GM23338 (cell line): ENCODE measurements around the gene GRN. TPM values are rescaled to one million over a fixed set of nuclear protein-coding genes. Genes with fewer than 3 reads are reported as not detected.

Source experiments
- ATAC-seq: fragments of 200-7000 bp; cut with Tn5 transposase; 3 replicates; pipeline ENCODE4 v1.9.1; 2020
- DNase-seq: peaks from one replicate; pipeline ENCODE4 v3.0.0-alpha.2; 2015; ENCODE audit warnings: low spot score
- H2AFZ ChIP-seq: fragments of 200-600 bp; sonication (generic); 2 replicates; pipeline ENCODE4 v1.8.0; 2016; ENCODE audit warnings: antibody characterized with exemption, mild to moderate bottlenecking, moderate library complexity
- H3F3A ChIP-seq: fragments of 200-600 bp; sonication (generic); replicated peaks from 2 replicates; pipeline ENCODE4 v1.8.0; 2017; ENCODE audit warnings: antibody characterized with exemption, mixed run types, low read depth
- H3K27ac ChIP-seq: fragments of 200-600 bp; sonication (generic); 2 replicates; pipeline ENCODE4 v1.6.1; 2016; ENCODE audit warnings: low read depth
- H3K27me3 ChIP-seq: fragments of 200-600 bp; sonication (generic); 2 replicates; pipeline ENCODE4 v1.8.0; 2016; ENCODE audit warnings: mild to moderate bottlenecking, mixed run types, moderate library complexity; ENCODE audit not compliant: insufficient read depth
- H3K36me3 ChIP-seq: fragments of 200-600 bp; sonication (generic); 2 replicates; pipeline ENCODE4 v1.8.0; 2016; ENCODE audit warnings: mild to moderate bottlenecking; ENCODE audit not compliant: insufficient read depth
- H3K4me1 ChIP-seq: fragments of 200-600 bp; sonication (generic); 2 replicates; pipeline ENCODE4 v1.8.0; 2016; ENCODE audit warnings: mild to moderate bottlenecking, moderate library complexity; ENCODE audit not compliant: insufficient read depth
- H3K4me2 ChIP-seq: fragments of 200-600 bp; sonication (generic); 2 replicates; pipeline ENCODE4 v1.7.1; 2017; ENCODE audit warnings: mixed run types
- H3K4me3 ChIP-seq: fragments of 200-600 bp; sonication (generic); 2 replicates; pipeline ENCODE4 v1.6.1; 2016; ENCODE audit warnings: mixed run types
- H3K79me2 ChIP-seq: fragments of 200-600 bp; sonication (generic); replicated peaks from 2 replicates; pipeline ENCODE4 v1.8.0; 2017; ENCODE audit warnings: mild to moderate bottlenecking; ENCODE audit not compliant: insufficient read depth
- H3K9me2 ChIP-seq: fragments of 200-600 bp; sonication (generic); 2 replicates; pipeline ENCODE4 v1.8.0; 2017; ENCODE audit not compliant: insufficient read depth
- H4K20me1 ChIP-seq: fragments of 200-600 bp; sonication (generic); replicated peaks from 2 replicates; pipeline ENCODE4 v1.8.0; 2017; ENCODE audit warnings: mild to moderate bottlenecking; ENCODE audit not compliant: insufficient read depth
- H3K27ac Mint-ChIP-seq: 2 replicates; pipeline ENCODE4 v1.8.0; 2020; ENCODE audit warnings: inconsistent platforms, mild to moderate bottlenecking, moderate library complexity, mixed read lengths
- H3K27me3 Mint-ChIP-seq: 3 replicates; pipeline ENCODE4 v1.8.0; 2022; ENCODE audit warnings: low read depth, mild to moderate bottlenecking, moderate library complexity, mixed read lengths, inconsistent platforms; ENCODE audit not compliant: insufficient read depth, poor library complexity
- H3K36me3 Mint-ChIP-seq: 3 replicates; pipeline ENCODE4 v1.8.0; 2021; ENCODE audit warnings: low read depth, mild to moderate bottlenecking, inconsistent platforms, moderate library complexity, mixed read lengths
- H3K4me1 Mint-ChIP-seq: 3 replicates; pipeline ENCODE4 v1.8.0; 2020; ENCODE audit warnings: mild to moderate bottlenecking, inconsistent platforms, mixed read lengths
- H3K4me3 Mint-ChIP-seq: 3 replicates; pipeline ENCODE4 v1.8.0; 2021; ENCODE audit warnings: moderate library complexity, mild to moderate bottlenecking, inconsistent platforms, mixed read lengths
- H3K9me3 Mint-ChIP-seq: 3 replicates; pipeline ENCODE4 v1.8.0; 2020; ENCODE audit warnings: moderate library complexity, mild to moderate bottlenecking, inconsistent platforms, mixed read lengths
- CTCF ChIP-seq, 2 experiments: fragments of 200-600 bp in 1 of 2; sonication (generic) in 1 of 2; conservative IDR thresholded peaks; 2 replicates each; pipeline versions ENCODE4 v1.5.1 to v1.6.1; 2016 to 2017; ENCODE audit warnings: antibody characterized with exemption in 2 of 2, low read depth in 2 of 2, mild to moderate bottlenecking in 2 of 2, moderate library complexity in 1 of 2
- ETS1 ChIP-seq: IDR thresholded peaks from 2 replicates; pipeline ENCODE4 v1.6.1; 2016; ENCODE audit warnings: antibody characterized with exemption
- EZH2 ChIP-seq: fragments of 200-600 bp; sonication (generic); IDR thresholded peaks from one replicate; pipeline ENCODE4 v1.8.0; 2017; ENCODE audit warnings: antibody characterized with exemption, mild to moderate bottlenecking, low read depth; ENCODE audit not compliant: unreplicated experiment
- JUNB ChIP-seq: IDR thresholded peaks from one replicate; pipeline ENCODE4 v1.6.1; 2016; ENCODE audit warnings: antibody characterized with exemption; ENCODE audit not compliant: unreplicated experiment
- NANOG ChIP-seq: IDR thresholded peaks from 2 replicates; pipeline ENCODE4 v1.6.1; 2016; ENCODE audit warnings: antibody characterized with exemption, borderline replicate concordance
- STAT1 ChIP-seq: IDR thresholded peaks from one replicate; pipeline ENCODE4 v1.6.1; 2016; ENCODE audit warnings: antibody characterized with exemption; ENCODE audit not compliant: unreplicated experiment
- ZNF114 ChIP-seq: fragments of 250-450 bp; sonication (Bioruptor Pico); IDR thresholded peaks from 2 replicates; pipeline ENCODE4 v1.5.0; 2020; ENCODE audit warnings: mild to moderate bottlenecking, moderate library complexity
- polyA plus RNA-seq: library from polyadenylated mRNA; unstranded; fragments of >200 nt; fragmentation: Nextera tagmentation; extraction: Ambion mirVana; gene quantifications from 2 replicates; pipeline ENCODE4 v1.2.1, GENCODE V29; 2016
- total RNA-seq: library from RNA; depleted of rRNA; stranded (reverse); fragments of >200 nt; shearing (Covaris generic); gene quantifications from 2 replicates; pipeline ENCODE4 v1.2.3, GENCODE V29; 2014
- TF ChIP-seq, protein P1 (sequence below): IDR thresholded peaks from one replicate; pipeline ENCODE4 v1.6.1; 2018; ENCODE audit warnings: antibody characterized with exemption; ENCODE audit not compliant: unreplicated experiment

The GRN gene
- total and polyA plus RNA-seq, 2 experiments from 2014 or later, result 101 to 216 TPM

GRCh38 chr17:44331249-44331760 is 13.8 kb upstream of the GRN start:
- no peaks in the 10 kb centered on the region for H3K9me3 Mint-ChIP-seq

GRCh38 chr17:44333371-44333770 is 11.7 kb upstream of the GRN start:
- Histone ChIP-seq H3K4me1 (no peaks in the 10 kb centered on the region; the same call in 1 of the 2 replicates), H3K4me3 (no peak overlapping the region), H4K20me1 (no peaks in the 10 kb centered on the region), H3K27ac (no peak overlapping the region), H3K79me2 (no peaks in the 10 kb centered on the region), H2AFZ (no peak overlapping the region; the same call in 1 of the 2 replicates), H3K36me3 (no peaks in the 10 kb centered on the region), H3K27me3 (no peaks in the 10 kb centered on the region), H3F3A (0 out of 2 replicates have a peak, but pooled peaks cover 2% of the 10 kb centered on the region), H3K4me2 (no peak overlapping the region), H3K9me2 (no peaks in the 10 kb centered on the region)
- Mint-ChIP-seq H3K27ac (no peak overlapping the region), H3K4me1 (peaks cover 11% of the 10 kb centered on the region), H3K27me3 (peaks cover 7% of the 10 kb centered on the region), H3K4me3 (no peak overlapping the region), H3K9me3 (no peaks in the 10 kb centered on the region), H3K36me3 (no peaks in the 10 kb centered on the region)
- DNase-seq (no peak), ATAC-seq (no peak)
- TF ChIP-seq NANOG (no peak), JUNB (no peak), CTCF (conservative IDR thresholded peaks at IDR 0.05; ENCODE audit: low read depth in 2 of 2) (no peak), ZNF114 (no peak), EZH2 (no peak)
- TF ChIP-seq, protein P1, sequence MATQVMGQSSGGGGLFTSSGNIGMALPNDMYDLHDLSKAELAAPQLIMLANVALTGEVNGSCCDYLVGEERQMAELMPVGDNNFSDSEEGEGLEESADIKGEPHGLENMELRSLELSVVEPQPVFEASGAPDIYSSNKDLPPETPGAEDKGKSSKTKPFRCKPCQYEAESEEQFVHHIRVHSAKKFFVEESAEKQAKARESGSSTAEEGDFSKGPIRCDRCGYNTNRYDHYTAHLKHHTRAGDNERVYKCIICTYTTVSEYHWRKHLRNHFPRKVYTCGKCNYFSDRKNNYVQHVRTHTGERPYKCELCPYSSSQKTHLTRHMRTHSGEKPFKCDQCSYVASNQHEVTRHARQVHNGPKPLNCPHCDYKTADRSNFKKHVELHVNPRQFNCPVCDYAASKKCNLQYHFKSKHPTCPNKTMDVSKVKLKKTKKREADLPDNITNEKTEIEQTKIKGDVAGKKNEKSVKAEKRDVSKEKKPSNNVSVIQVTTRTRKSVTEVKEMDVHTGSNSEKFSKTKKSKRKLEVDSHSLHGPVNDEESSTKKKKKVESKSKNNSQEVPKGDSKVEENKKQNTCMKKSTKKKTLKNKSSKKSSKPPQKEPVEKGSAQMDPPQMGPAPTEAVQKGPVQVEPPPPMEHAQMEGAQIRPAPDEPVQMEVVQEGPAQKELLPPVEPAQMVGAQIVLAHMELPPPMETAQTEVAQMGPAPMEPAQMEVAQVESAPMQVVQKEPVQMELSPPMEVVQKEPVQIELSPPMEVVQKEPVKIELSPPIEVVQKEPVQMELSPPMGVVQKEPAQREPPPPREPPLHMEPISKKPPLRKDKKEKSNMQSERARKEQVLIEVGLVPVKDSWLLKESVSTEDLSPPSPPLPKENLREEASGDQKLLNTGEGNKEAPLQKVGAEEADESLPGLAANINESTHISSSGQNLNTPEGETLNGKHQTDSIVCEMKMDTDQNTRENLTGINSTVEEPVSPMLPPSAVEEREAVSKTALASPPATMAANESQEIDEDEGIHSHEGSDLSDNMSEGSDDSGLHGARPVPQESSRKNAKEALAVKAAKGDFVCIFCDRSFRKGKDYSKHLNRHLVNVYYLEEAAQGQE, result no peak

More at GRCh38 chr17:44331249-44331760, 13.8 kb upstream of the GRN start:
- Mint-ChIP-seq H3K36me3 (no peaks in the 10 kb centered on the region), H3K27ac (no peak overlapping the region), H3K4me1 (peaks cover 13% of the 10 kb centered on the region), H3K4me3 (no peak overlapping the region; the same call in 2 of the 3 replicates), H3K27me3 (peaks cover 13% of the 10 kb centered on the region)
- TF ChIP-seq ETS1 (no peak), CTCF (conservative IDR thresholded peaks at IDR 0.05; ENCODE audit: low read depth in 2 of 2) (peak; percentile 80 to 87), STAT1 (no peak)
- Histone ChIP-seq H3K4me1 (no peaks in the 10 kb centered on the region; the same call in 1 of the 2 replicates), H4K20me1 (no peaks in the 10 kb centered on the region), H3K9me2 (no peaks in the 10 kb centered on the region), H3K4me2 (no peak overlapping the region), H3K36me3 (no peaks in the 10 kb centered on the region), H3K27ac (no peak overlapping the region), H3K79me2 (no peaks in the 10 kb centered on the region), H3F3A (0 out of 2 replicates have a peak, but pooled peaks cover 2% of the 10 kb centered on the region), H3K4me3 (no peak overlapping the region), H2AFZ (no peak overlapping the region), H3K27me3 (peaks cover under 1% of the 10 kb centered on the region; the same call in 1 of the 2 replicates)
- DNase-seq (peak; percentile 93), ATAC-seq (peak; percentile 21)
